H1 (cell line): ENCODE results near the gene HSD17B8. TPM values are rescaled to one million over a fixed set of nuclear protein-coding genes. Genes with fewer than 3 reads are reported as not detected.
A peak's percentile ranks its signal among the peaks of the same experiment; 100 is the strongest.

Experiments
- CTCF ChIA-PET: fragments of 300-600 bp; sonication (Branson Sonifier 250); formaldehyde crosslinking; loops from one replicate; lab custom pipeline; 2021; ENCODE audit not compliant: partially characterized antibody; lab: Charles Lee
- POLR2A ChIA-PET: fragments of 300-600 bp; sonication (Branson Sonifier 250); formaldehyde crosslinking; loops from one replicate; lab custom pipeline; 2021; ENCODE audit warnings: inconsistent platforms; ENCODE audit not compliant: partially characterized antibody; lab: Charles Lee
- DNase-seq, 2 experiments: peaks; one replicate each; pipeline versions ENCODE4 v3.0.0 to v3.0.0-alpha.2; 2010 to 2022; ENCODE audit warnings: low spot score in 2 of 2, low read depth in 1 of 2, mixed read lengths in 1 of 2
- FAIRE-seq: peaks from 2 replicates; lab custom pipeline; 2011; peaks lifted over from hg19 to GRCh38; lab: Jason Lieb, UNC
- H2AFZ ChIP-seq: 2 replicates; pipeline ENCODE4 v1.8.1; 2012; ENCODE audit warnings: low read length, inconsistent platforms
- H2AK5ac ChIP-seq: 2 replicates; pipeline ENCODE4 v1.6.1; 2013; ENCODE audit warnings: low read depth, low read length
- H2BK120ac ChIP-seq: replicated peaks from 2 replicates; pipeline ENCODE3; 2013; ENCODE audit warnings: low read depth, low read length, inconsistent platforms
- H2BK12ac ChIP-seq: 2 replicates; pipeline ENCODE4 v1.6.1; 2013; ENCODE audit warnings: low read depth, low read length
- H2BK15ac ChIP-seq: 2 replicates; pipeline ENCODE4 v1.6.1; 2013; ENCODE audit warnings: low read length
- H2BK20ac ChIP-seq: 2 replicates; pipeline ENCODE4 v1.6.1; 2013; ENCODE audit warnings: low read length
- H2BK5ac ChIP-seq: 2 replicates; pipeline ENCODE4 v1.6.1; 2013; ENCODE audit warnings: low read depth, low read length
- H3K14ac ChIP-seq: 2 replicates; pipeline ENCODE4 v1.6.1; 2013; ENCODE audit warnings: inconsistent platforms; ENCODE audit not compliant: insufficient read length
- H3K18ac ChIP-seq: 2 replicates; pipeline ENCODE4 v1.6.1; 2013; ENCODE audit warnings: low read length; ENCODE audit errors: extremely low read depth
- H3K23ac ChIP-seq: 2 replicates; pipeline ENCODE4 v1.6.1; 2013; ENCODE audit warnings: inconsistent platforms; ENCODE audit not compliant: insufficient read length
- H3K23me2 ChIP-seq: 2 replicates; pipeline ENCODE4 v1.6.1; 2013; ENCODE audit warnings: low read depth, low read length
- H3K27ac ChIP-seq: 2 replicates; pipeline ENCODE4 v1.6.1; 2011; ENCODE audit warnings: low read depth, low read length, inconsistent platforms
- H3K27me3 ChIP-seq, 4 experiments: replicated peaks in 1 of 4; 1 replicate in 1 of 4; 2 replicates in 3 of 4; pipeline versions ENCODE4 v1.6.1 to v1.8.1; 2011 to 2013; ENCODE audit warnings: low read length in 3 of 4, mild to moderate bottlenecking in 3 of 4, inconsistent platforms in 2 of 4, mixed read lengths in 2 of 4, moderate library complexity in 1 of 4; ENCODE audit not compliant: control insufficient read depth in 3 of 4, insufficient read depth in 3 of 4; ENCODE audit errors: extremely low read depth in 1 of 4
- H3K36me3 ChIP-seq, 4 experiments: 2 replicates each; pipeline versions ENCODE4 v1.6.1 to v1.8.1; 2011 to 2013; ENCODE audit warnings: mild to moderate bottlenecking in 4 of 4, low read length in 3 of 4, moderate library complexity in 2 of 4, control low read depth in 1 of 4, inconsistent platforms in 1 of 4; ENCODE audit not compliant: insufficient read depth in 4 of 4, control insufficient read depth in 2 of 4
- H3K4ac ChIP-seq: replicated peaks from 2 replicates; pipeline ENCODE3; 2013; ENCODE audit warnings: low read length, low read depth, mixed read lengths, inconsistent platforms; ENCODE audit not compliant: insufficient read length
- H3K4me1 ChIP-seq, 4 experiments: replicated peaks in 1 of 4; 1 replicate in 1 of 4; 2 replicates in 3 of 4; pipeline versions ENCODE4 v1.6.1 to v1.8.1; 2011 to 2013; ENCODE audit warnings: low read length in 3 of 4, inconsistent platforms in 2 of 4, mixed read lengths in 1 of 4; ENCODE audit not compliant: insufficient read depth in 4 of 4, control insufficient read depth in 3 of 4
- H3K4me2 ChIP-seq, 2 experiments: 2 replicates each; pipeline versions ENCODE4 v1.6.1 to v1.8.1; 2011 to 2013; ENCODE audit warnings: low read depth in 2 of 2, low read length in 2 of 2, control low read depth in 1 of 2, inconsistent platforms in 1 of 2, mild to moderate bottlenecking in 1 of 2; ENCODE audit not compliant: insufficient read depth in 1 of 2
- H3K4me3 ChIP-seq, 4 experiments: fragments of 200-600, 300-600 bp in 1 of 4; sonication (generic), shearing (Covaris generic), sonication (Bioruptor Twin) in 1 of 4; 2 replicates each; pipeline versions ENCODE4 v1.5.1 to v1.8.1; 2011 to 2016; ENCODE audit warnings: low read length in 4 of 4, low read depth in 3 of 4, control low read depth in 2 of 4, inconsistent platforms in 2 of 4, mild to moderate bottlenecking in 2 of 4, mixed read lengths in 1 of 4, moderate library complexity in 1 of 4; ENCODE audit not compliant: insufficient read depth in 2 of 4; ENCODE audit errors: extremely low read depth in 1 of 4
- H3K56ac ChIP-seq: replicated peaks from 2 replicates; pipeline ENCODE3; 2013; ENCODE audit warnings: low read depth, mild to moderate bottlenecking, mixed read lengths, low read length, inconsistent platforms; ENCODE audit not compliant: insufficient read length
- H3K79me1 ChIP-seq: 2 replicates; pipeline ENCODE4 v1.6.1; 2013; ENCODE audit warnings: low read depth, low read length, control low read depth
- H3K79me2 ChIP-seq, 2 experiments: 2 replicates each; pipeline versions ENCODE4 v1.6.1 to v1.8.1; 2012 to 2013; ENCODE audit warnings: low read length in 2 of 2, mild to moderate bottlenecking in 2 of 2, inconsistent platforms in 1 of 2; ENCODE audit not compliant: insufficient read depth in 2 of 2, control insufficient read depth in 1 of 2
- H3K9ac ChIP-seq, 4 experiments: replicated peaks in 1 of 4; 1 replicate in 1 of 4; 2 replicates in 3 of 4; pipeline versions ENCODE4 v1.6.1 to v1.8.1; 2011 to 2013; ENCODE audit warnings: low read depth in 3 of 4, low read length in 3 of 4, control low read depth in 2 of 4, mild to moderate bottlenecking in 2 of 4, moderate library complexity in 2 of 4, inconsistent platforms in 1 of 4; ENCODE audit errors: extremely low read depth in 1 of 4
- H3K9me3 ChIP-seq, 2 experiments: 2 replicates each; pipeline versions ENCODE4 v1.6.1 to v1.8.1; 2012 to 2013; ENCODE audit warnings: mild to moderate bottlenecking in 2 of 2, moderate library complexity in 2 of 2, control low read depth in 1 of 2, inconsistent platforms in 1 of 2, low read depth in 1 of 2, low read length in 1 of 2, mixed read lengths in 1 of 2; ENCODE audit not compliant: insufficient read depth in 2 of 2
- H4K20me1 ChIP-seq, 2 experiments: replicated peaks in 1 of 2; 2 replicates each; pipeline versions ENCODE3 to v1.8.1; 2011 to 2013; ENCODE audit warnings: inconsistent platforms in 2 of 2, low read length in 2 of 2, mild to moderate bottlenecking in 1 of 2; ENCODE audit not compliant: insufficient read depth in 2 of 2, control insufficient read depth in 1 of 2
- H4K5ac ChIP-seq: 2 replicates; pipeline ENCODE4 v1.6.1; 2013; ENCODE audit warnings: low read length, low read depth, mixed read lengths, inconsistent platforms; ENCODE audit not compliant: insufficient read length
- H4K8ac ChIP-seq: 2 replicates; pipeline ENCODE4 v1.8.0; 2013; ENCODE audit warnings: mild to moderate bottlenecking, moderate library complexity, low read length, inconsistent platforms; ENCODE audit not compliant: insufficient read depth; ENCODE audit errors: extremely low read depth
- H4K91ac ChIP-seq: replicated peaks from 2 replicates; pipeline ENCODE3; 2013; ENCODE audit warnings: low read length, mixed read lengths, inconsistent platforms; ENCODE audit not compliant: insufficient read length
- CREB1 ChIP-seq: IDR thresholded peaks from 2 replicates; pipeline ENCODE4 v1.6.1; 2012; ENCODE audit warnings: inconsistent platforms
- EP300 ChIP-seq, 2 experiments: IDR thresholded peaks; 1 replicate in 1 of 2; 2 replicates in 1 of 2; pipeline ENCODE4 v1.6.1; 2011 to 2012; ENCODE audit warnings: low read depth in 2 of 2, low read length in 2 of 2, mild to moderate bottlenecking in 2 of 2, borderline replicate concordance in 1 of 2, inconsistent platforms in 1 of 2, moderate library complexity in 1 of 2
- JUND ChIP-seq: IDR thresholded peaks from 2 replicates; pipeline ENCODE4 v1.6.1; 2011; ENCODE audit warnings: mild to moderate bottlenecking, improper control_type of control experiment, low read length
- RNF2 ChIP-seq: fragments of 200-900, 300-1000 bp; sonication (generic); IDR thresholded peaks from 2 replicates; pipeline ENCODE4 v1.7.1; 2016; ENCODE audit warnings: borderline replicate concordance, low read depth, mild to moderate bottlenecking, antibody characterized with exemption, low read length; ENCODE audit not compliant: poor library complexity, severe bottlenecking; ENCODE audit errors: missing control alignments
- SAP30 ChIP-seq: fragments of 300-600 bp; sonication (generic); IDR thresholded peaks from 2 replicates; pipeline ENCODE4 v1.7.1; 2012; ENCODE audit warnings: low read length, moderate library complexity, mild to moderate bottlenecking, inconsistent platforms; ENCODE audit not compliant: insufficient read depth, insufficient replicate concordance
- TAF7 ChIP-seq: optimal IDR thresholded peaks from 2 replicates; pipeline ENCODE3; 2011; ENCODE audit warnings: low read depth, mild to moderate bottlenecking, inconsistent platforms, low read length, moderate library complexity, borderline replicate concordance
- ZNF274 ChIP-seq: IDR thresholded peaks from 2 replicates; pipeline ENCODE4 v1.7.0; 2012; ENCODE audit warnings: low read length, borderline replicate concordance; ENCODE audit errors: extremely low read depth
- WGBS, 2 experiments: shearing (Covaris generic) in 1 of 2; methylation state at CpG; one replicate each; pipeline versions ENCODE4 v1.1.6 to v1.1.7; 2013 to 2015; ENCODE audit warnings: low lambda C conversion rate in 2 of 2, mixed read lengths in 2 of 2, inconsistent platforms in 1 of 2, low coverage in 1 of 2, missing lambda C conversion rate in 1 of 2; ENCODE audit not compliant: insufficient replicate concordance in 2 of 2, insufficient coverage in 1 of 2, insufficient read length in 1 of 2; ENCODE audit errors: extremely low coverage in 1 of 2, missing lambda C conversion rate in 1 of 2; 5-methylcytosine and 5-hydroxymethylcytosine counted together
- polyA plus RNA-seq, 7 experiments: library from polyadenylated mRNA; depleted of rRNA in 3 of 7; stranded (reverse) in 5 of 7; unstranded in 2 of 7; fragments of >200 nt in 5 of 7; fragments of 200-250 nt in 2 of 7; gene quantifications; 1 replicate in 5 of 7; 2 replicates in 1 of 7; 4 replicates in 1 of 7; pipeline versions ENCODE4 v1.2.1 to v1.2.3, GENCODE V29; 2011 to 2013; ENCODE audit warnings: missing spikeins in 2 of 7, mixed read lengths in 2 of 7
- total RNA-seq: library from RNA; stranded (reverse); fragmentation: NEBNext Ultra II Directional; extraction: Animal tissue kit (Norgen Biotek cat#: 25700); gene quantifications from 2 replicates; pipeline ENCODE4 v1.2.1, GENCODE V29; 2021
- TF ChIP-seq, protein P1 (sequence below), 3 experiments: IDR thresholded peaks; 1 replicate in 2 of 3; 2 replicates in 1 of 3; pipeline versions ENCODE4 v1.5.1 to v1.6.1; 2011; ENCODE audit warnings: low read length in 3 of 3, mild to moderate bottlenecking in 3 of 3, inconsistent platforms in 2 of 3, low read depth in 1 of 3, moderate library complexity in 1 of 3; ENCODE audit not compliant: insufficient read depth in 1 of 3; ENCODE audit errors: control extremely low read depth in 1 of 3

HSD17B8 gene
- total and polyA plus RNA-seq, 2 of the 8 experiments (the other 6 are each of a cell fraction or from before 2014, with no cell fraction given): 3.3 to 17.1 TPM

DNA sequence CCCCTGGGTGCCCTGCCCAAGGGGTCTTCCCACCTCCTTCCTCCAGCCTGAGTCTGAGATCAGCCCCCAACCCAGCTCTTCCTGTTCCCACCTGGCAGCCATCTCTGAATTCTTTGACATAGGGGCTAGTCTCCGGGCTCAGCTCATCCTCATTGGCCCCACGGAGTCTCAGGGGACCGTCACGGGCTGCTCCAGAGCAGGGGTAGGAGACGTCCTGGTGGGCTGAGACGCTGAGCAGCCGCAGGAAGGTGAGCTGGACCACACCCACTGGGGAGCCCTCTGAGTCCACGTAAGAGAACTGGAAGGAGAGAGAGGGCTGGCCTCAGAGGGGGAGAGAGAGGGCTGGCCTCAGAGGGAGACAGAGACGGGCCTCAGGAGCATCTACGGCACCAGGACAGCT, 40.3 kb upstream of the HSD17B8 start:
- Histone ChIP-seq H3K27me3 (peaks cover 0 to 8% (median 2%) of the 10 kb centered on the region in 4 experiments; a peak in 4 of 7 replicates), H3K4me3 (no peak overlapping the region), H3K23ac (no peak overlapping the region), H3K14ac (no peak overlapping the region), H2BK15ac (no peak overlapping the region), H3K4ac (no peak overlapping the region), H3K79me1 (no peaks in the 10 kb centered on the region), H2BK120ac (no peak overlapping the region), H3K27ac (no peak overlapping the region), H4K20me1 (no peaks in the 10 kb centered on the region), H3K9me3 (no peaks in the 10 kb centered on the region), H2BK20ac (no peak overlapping the region), H2AK5ac (no peak overlapping the region), H3K79me2 (no peaks in the 10 kb centered on the region), H2AFZ (no peak overlapping the region), H2BK5ac (no peak overlapping the region), H3K36me3 (no peaks in the 10 kb centered on the region), H3K18ac (no peak overlapping the region), H3K23me2 (peaks cover 7% of the 10 kb centered on the region; the same call in 1 of the 2 replicates), H4K91ac (no peak overlapping the region), H2BK12ac (peak overlapping the region; percentile 39; the same call in 1 of the 2 replicates), H3K9ac (no peak overlapping the region), H3K4me1 (peaks cover 0 to 6% (median 2%) of the 10 kb centered on the region in 4 experiments; a peak in 6 of 7 replicates), H3K56ac (no peak overlapping the region), H4K8ac (peak overlapping the region; percentile 43; the same call in 1 of the 2 replicates), H4K5ac (no peak overlapping the region), H3K4me2 (no peak overlapping the region)
- TF ChIP-seq TAF7: no peak
- TF ChIP-seq EP300 (IDR thresholded peaks at IDR 0.05; ENCODE audit: borderline replicate concordance in 1 of 2, low read depth in 2 of 2, low read length in 2 of 2): no peak
- no peak for TF ChIP-seq JUND
- no peak for TF ChIP-seq SAP30
- TF ChIP-seq, protein P1, sequence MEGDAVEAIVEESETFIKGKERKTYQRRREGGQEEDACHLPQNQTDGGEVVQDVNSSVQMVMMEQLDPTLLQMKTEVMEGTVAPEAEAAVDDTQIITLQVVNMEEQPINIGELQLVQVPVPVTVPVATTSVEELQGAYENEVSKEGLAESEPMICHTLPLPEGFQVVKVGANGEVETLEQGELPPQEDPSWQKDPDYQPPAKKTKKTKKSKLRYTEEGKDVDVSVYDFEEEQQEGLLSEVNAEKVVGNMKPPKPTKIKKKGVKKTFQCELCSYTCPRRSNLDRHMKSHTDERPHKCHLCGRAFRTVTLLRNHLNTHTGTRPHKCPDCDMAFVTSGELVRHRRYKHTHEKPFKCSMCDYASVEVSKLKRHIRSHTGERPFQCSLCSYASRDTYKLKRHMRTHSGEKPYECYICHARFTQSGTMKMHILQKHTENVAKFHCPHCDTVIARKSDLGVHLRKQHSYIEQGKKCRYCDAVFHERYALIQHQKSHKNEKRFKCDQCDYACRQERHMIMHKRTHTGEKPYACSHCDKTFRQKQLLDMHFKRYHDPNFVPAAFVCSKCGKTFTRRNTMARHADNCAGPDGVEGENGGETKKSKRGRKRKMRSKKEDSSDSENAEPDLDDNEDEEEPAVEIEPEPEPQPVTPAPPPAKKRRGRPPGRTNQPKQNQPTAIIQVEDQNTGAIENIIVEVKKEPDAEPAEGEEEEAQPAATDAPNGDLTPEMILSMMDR (IDR thresholded peaks at IDR 0.05; ENCODE audit: control extremely low read depth in 1 of 3, insufficient read depth in 1 of 3, low read depth in 1 of 3, low read length in 3 of 3): no peak
- no peak for TF ChIP-seq ZNF274
- TF ChIP-seq CREB1: no peak
- TF ChIP-seq RNF2: no peak
- no peak for FAIRE-seq
- ChIA-PET POLR2A (interaction anchor here (1.2 to 4.0 kb wide), 6 partner anchors 14 to 192 kb away, joined by 3 to 22 read pairs (median 4); partner anchors contain the start of gene COL11A2), CTCF (interaction anchor here (0.8 to 9.5 kb wide), 12 partner anchors 10 to 179 kb away, joined by 3 to 74 read pairs (median 5); no protein-coding TSS in a partner anchor)
- 82% methylated on average over 9 of the region's 10 CpGs; no CpG with 5 or more reads in 1 of the 2 experiments for WGBS, 2 experiments
- DNase-seq: no peak
